Trophoblast cell (in vitro differentiated cells and primary cell): ENCODE results near the gene DDIAS.
"Not testable (repeated sequence)": the region's sequence is repeated elsewhere in the genome, so short reads cannot be mapped to it uniquely, and the experiment has no call there.

Source experiments
- DNase-seq, 2 donors: peaks; one replicate each; pipeline ENCODE4 v3.0.0-alpha.2; 2016
- H2AFZ ChIP-seq: 2 replicates; pipeline ENCODE4 v1.6.1; 2013; ENCODE audit warnings: low read length, moderate library complexity, mild to moderate bottlenecking; ENCODE audit not compliant: insufficient read depth, poor library complexity
- H2AK5ac ChIP-seq: 2 replicates; pipeline ENCODE4 v1.6.1; 2013; ENCODE audit warnings: mild to moderate bottlenecking, low read length
- H2BK120ac ChIP-seq: 2 replicates; pipeline ENCODE4 v1.6.1; 2013; ENCODE audit warnings: low read length, mild to moderate bottlenecking, moderate library complexity; ENCODE audit not compliant: insufficient read depth, poor library complexity
- H2BK12ac ChIP-seq: 2 replicates; pipeline ENCODE4 v1.6.1; 2013; ENCODE audit warnings: mild to moderate bottlenecking, low read length, moderate library complexity
- H2BK5ac ChIP-seq: 2 replicates; pipeline ENCODE4 v1.6.1; 2013; ENCODE audit warnings: low read length, low read depth, moderate library complexity, mild to moderate bottlenecking; ENCODE audit not compliant: poor library complexity
- H3K14ac ChIP-seq: 2 replicates; pipeline ENCODE4 v1.6.1; 2013; ENCODE audit warnings: mild to moderate bottlenecking, low read length
- H3K18ac ChIP-seq: 2 replicates; pipeline ENCODE4 v1.6.1; 2013; ENCODE audit warnings: mild to moderate bottlenecking, low read length
- H3K23ac ChIP-seq: 2 replicates; pipeline ENCODE4 v1.6.1; 2013; ENCODE audit warnings: low read length
- H3K27ac ChIP-seq: 2 replicates; pipeline ENCODE4 v1.5.1; 2013; ENCODE audit warnings: low read depth, mild to moderate bottlenecking, inconsistent platforms, low read length, moderate library complexity
- H3K27me3 ChIP-seq: 2 replicates; pipeline ENCODE4 v1.6.1; 2013; ENCODE audit warnings: inconsistent platforms, mild to moderate bottlenecking, low read length, moderate library complexity; ENCODE audit not compliant: insufficient read depth
- H3K36me3 ChIP-seq, 2 experiments: 1 replicate in 1 of 2; 2 replicates in 1 of 2; pipeline ENCODE4 v1.6.1; 2013; ENCODE audit warnings: low read length in 2 of 2, mild to moderate bottlenecking in 2 of 2, moderate library complexity in 1 of 2; ENCODE audit not compliant: insufficient read depth in 2 of 2, control insufficient read depth in 1 of 2
- H3K4ac ChIP-seq: 2 replicates; pipeline ENCODE4 v1.6.1; 2013; ENCODE audit warnings: low read depth, mild to moderate bottlenecking, low read length, moderate library complexity
- H3K4me1 ChIP-seq, 2 experiments: 1 replicate in 1 of 2; 2 replicates in 1 of 2; pipeline ENCODE4 v1.6.1; 2013; ENCODE audit warnings: low read length in 2 of 2, mild to moderate bottlenecking in 2 of 2, moderate library complexity in 1 of 2; ENCODE audit not compliant: insufficient read depth in 2 of 2, control insufficient read depth in 1 of 2
- H3K4me2 ChIP-seq: 2 replicates; pipeline ENCODE4 v1.6.1; 2013; ENCODE audit warnings: inconsistent platforms, mild to moderate bottlenecking, low read length, moderate library complexity
- H3K4me3 ChIP-seq: 2 replicates; pipeline ENCODE4 v1.5.1; 2013; ENCODE audit warnings: mild to moderate bottlenecking, low read depth, low read length, inconsistent platforms
- H3K79me1 ChIP-seq: one replicate; pipeline ENCODE4 v1.6.1; 2013; ENCODE audit warnings: low read length
- H3K79me2 ChIP-seq: 2 replicates; pipeline ENCODE4 v1.6.1; 2013; ENCODE audit warnings: low read length, mild to moderate bottlenecking; ENCODE audit not compliant: control insufficient read depth, insufficient read depth, poor library complexity
- H3K9ac ChIP-seq: 2 replicates; pipeline ENCODE4 v1.6.1; 2013; ENCODE audit warnings: mild to moderate bottlenecking, low read length
- H3K9me3 ChIP-seq: 2 replicates; pipeline ENCODE4 v1.6.1; 2013; ENCODE audit warnings: low read depth, mild to moderate bottlenecking, control low read depth, inconsistent platforms, low read length; ENCODE audit not compliant: insufficient read depth
- H4K12ac ChIP-seq: 2 replicates; pipeline ENCODE4 v1.6.1; 2013; ENCODE audit warnings: low read depth, mild to moderate bottlenecking, low read length, moderate library complexity
- H4K8ac ChIP-seq: 2 replicates; pipeline ENCODE4 v1.6.1; 2013; ENCODE audit warnings: low read depth, mild to moderate bottlenecking, low read length, moderate library complexity
- H4K91ac ChIP-seq: one replicate; pipeline ENCODE4 v1.6.1; 2013; ENCODE audit warnings: low read depth, mild to moderate bottlenecking, low read length, moderate library complexity
- WGBS: extraction: QIAGEN DNeasy Blood & Tissue Kit; methylation state at CpG from one replicate; pipeline ENCODE4 v1.1.7; 2013; ENCODE audit warnings: missing lambda C conversion rate; ENCODE audit not compliant: insufficient read length, insufficient coverage; ENCODE audit errors: extremely low coverage; 5-methylcytosine and 5-hydroxymethylcytosine counted together

The DDIAS gene

GRCh38 chr11:82909015-82909640 lies 7.6 kb downstream of the DDIAS start:
- H3K79me2 ChIP-seq, result no peaks in the 10 kb centered on the region
- no peak overlapping the region for H4K8ac ChIP-seq
- WGBS, result no CpG with 5 or more reads among the region's 7 CpGs
- H3K23ac ChIP-seq, result no peak overlapping the region
- H3K4me1 ChIP-seq, result no peaks in the 10 kb centered on the region
- no peak overlapping the region for H2AFZ ChIP-seq
- H4K12ac ChIP-seq, result no peak overlapping the region
- H3K14ac ChIP-seq, result no peak overlapping the region
- DNase-seq, result no peak
- H3K79me1 ChIP-seq, result no peaks in the 10 kb centered on the region
- H3K4me3 ChIP-seq, result no peak overlapping the region
- no peaks in the 10 kb centered on the region for H3K27me3 ChIP-seq
- H2BK120ac ChIP-seq, result no peak overlapping the region
- no peak overlapping the region for H3K4ac ChIP-seq
- no peak overlapping the region for H3K27ac ChIP-seq
- H2BK5ac ChIP-seq, result no peak overlapping the region
- H4K91ac ChIP-seq, result no peak overlapping the region
- no peak overlapping the region for H3K9ac ChIP-seq
- H3K4me2 ChIP-seq, result no peak overlapping the region
- peaks cover 0 to 3% of the 10 kb centered on the region in 2 experiments for H3K36me3 ChIP-seq
- H3K9me3 ChIP-seq, result no peaks in the 10 kb centered on the region
- H2AK5ac ChIP-seq, result no peak overlapping the region
- H3K18ac ChIP-seq, result no peak overlapping the region
- H2BK12ac ChIP-seq, result no peak overlapping the region

DNA sequence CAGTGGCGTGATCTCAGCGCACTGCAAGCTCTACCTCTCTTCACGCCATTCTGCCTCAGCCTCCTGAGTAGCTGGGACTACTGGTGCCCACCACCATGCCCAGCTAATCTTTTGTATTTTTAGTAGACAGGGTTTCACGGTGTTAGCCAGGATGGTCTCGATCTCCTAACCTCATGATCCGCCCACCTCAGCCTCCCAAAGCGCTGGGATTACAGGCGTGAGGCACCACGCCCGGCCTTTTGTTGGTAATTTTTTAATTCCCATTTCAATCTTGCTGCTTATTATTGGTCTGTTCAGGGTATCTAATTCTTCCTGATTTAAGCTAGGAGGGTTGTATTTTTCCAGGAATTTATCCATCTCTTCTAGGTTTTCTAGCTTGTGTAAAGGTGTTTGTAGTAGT lies 18.2 kb downstream of the DDIAS start:
- not testable (repeated sequence) for H3K4me1 ChIP-seq, H4K12ac ChIP-seq, H3K27ac ChIP-seq, H3K4me2 ChIP-seq, H2BK5ac ChIP-seq, H3K27me3 ChIP-seq, H3K79me1 ChIP-seq, H2AK5ac ChIP-seq, H3K79me2 ChIP-seq, H3K14ac ChIP-seq, H3K4ac ChIP-seq, H2AFZ ChIP-seq, H2BK120ac ChIP-seq, H4K8ac ChIP-seq, DNase-seq, H3K36me3 ChIP-seq, H3K23ac ChIP-seq, H2BK12ac ChIP-seq, H3K9ac ChIP-seq, H3K9me3 ChIP-seq, H3K18ac ChIP-seq, H3K4me3 ChIP-seq
- no CpG with 5 or more reads among the region's 10 CpGs for WGBS
- H4K91ac ChIP-seq, result peak overlapping the region; percentile 6

DNA sequence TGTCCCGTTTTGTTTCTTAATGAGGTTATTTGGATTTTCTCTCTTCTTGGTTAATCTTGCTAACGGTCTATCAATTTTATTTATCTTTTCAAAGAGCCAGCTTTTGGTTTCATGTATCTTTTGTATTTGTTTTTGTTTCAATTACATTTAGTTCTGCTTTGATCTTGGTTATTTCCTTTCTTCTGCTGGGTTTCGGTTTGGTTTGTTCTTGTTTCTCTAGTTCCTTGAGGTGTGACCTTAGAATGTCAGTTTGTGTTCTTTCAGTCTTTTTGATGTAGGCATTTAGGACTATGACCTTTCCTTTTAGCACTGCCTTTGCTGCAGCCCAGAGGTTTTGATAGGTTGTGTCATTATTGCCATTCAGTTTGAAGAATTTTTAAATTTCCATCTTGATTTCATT lies 18.7 kb downstream of the DDIAS start:
- not testable (repeated sequence) for H3K4me3 ChIP-seq

DNA sequence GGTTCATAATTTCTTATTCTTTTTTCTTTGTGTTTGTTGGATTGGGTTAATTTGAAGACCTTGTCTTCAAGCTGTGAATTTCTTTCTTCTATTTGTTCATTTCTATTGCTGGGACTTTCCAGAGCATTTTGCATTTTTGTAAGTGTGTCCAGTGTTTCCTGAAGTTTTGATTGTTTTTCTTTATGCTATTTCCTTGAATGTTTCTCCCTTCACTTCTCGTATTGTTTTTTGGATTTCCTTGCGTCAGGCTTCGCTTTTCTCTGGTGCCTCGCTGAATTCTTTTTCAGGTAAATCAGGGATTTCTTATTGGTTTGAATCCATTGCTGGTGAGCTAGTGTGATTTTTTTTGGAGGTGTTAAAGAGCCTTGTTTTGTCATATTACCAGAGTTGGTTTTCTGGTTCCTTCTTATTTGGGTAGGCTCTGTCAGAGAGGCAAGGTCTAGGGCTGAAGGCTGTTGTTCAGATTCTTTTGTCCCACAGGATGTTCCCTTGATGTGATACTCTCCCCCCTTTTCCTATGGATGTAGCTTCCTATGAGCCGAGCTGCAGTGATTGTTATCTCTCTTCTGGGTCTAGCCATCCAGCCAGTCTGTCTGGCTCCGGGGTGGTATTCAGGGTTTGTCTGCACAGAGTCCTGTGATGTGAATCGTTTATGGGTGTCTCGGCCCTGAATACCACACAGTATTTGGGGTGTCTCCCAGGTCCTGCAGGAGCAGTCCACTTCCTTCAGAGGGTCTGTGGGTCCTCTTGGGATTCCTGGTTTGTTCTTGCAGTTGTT lies 21.0 kb downstream of the DDIAS start:
- not testable (repeated sequence) for H3K79me1 ChIP-seq, H3K4me3 ChIP-seq, H3K18ac ChIP-seq, H2BK12ac ChIP-seq, H3K9ac ChIP-seq, H3K27me3 ChIP-seq, H3K4me2 ChIP-seq, H3K14ac ChIP-seq, H3K36me3 ChIP-seq, H3K4ac ChIP-seq, H2AFZ ChIP-seq, H4K12ac ChIP-seq, H3K79me2 ChIP-seq, H2AK5ac ChIP-seq, H3K4me1 ChIP-seq, H3K23ac ChIP-seq, H4K8ac ChIP-seq, H3K9me3 ChIP-seq
- peak overlapping the region; percentile 11 for H2BK120ac ChIP-seq
- H2BK5ac ChIP-seq, result peak overlapping the region; percentile 78
- peak in 1 of 2 donors; percentile 28 for DNase-seq
- no CpG with 5 or more reads among the region's 8 CpGs for WGBS
- H4K91ac ChIP-seq, result peak overlapping the region; percentile 42
- H3K27ac ChIP-seq, result peak overlapping the region; percentile 83

More for the DNA sequence above, 18.7 kb downstream of the DDIAS start:
- DNase-seq, H3K27me3 ChIP-seq, H3K9ac ChIP-seq, H4K91ac ChIP-seq, H3K14ac ChIP-seq, H3K36me3 ChIP-seq, H3K9me3 ChIP-seq, H2AK5ac ChIP-seq, H4K8ac ChIP-seq, H2BK5ac ChIP-seq, H2BK12ac ChIP-seq, H3K79me2 ChIP-seq, H3K4me2 ChIP-seq, H3K18ac ChIP-seq, H3K4ac ChIP-seq, H3K79me1 ChIP-seq, H2AFZ ChIP-seq, H3K4me1 ChIP-seq, H4K12ac ChIP-seq, H3K27ac ChIP-seq, H3K23ac ChIP-seq, H2BK120ac ChIP-seq: not testable (repeated sequence)
- no CpG with 5 or more reads among the region's 3 CpGs for WGBS
